Pancreas (tissue), 10 donors: ENCODE results near the gene E2F6. TPM values are rescaled to one million over a fixed set of nuclear protein-coding genes. Genes with fewer than 3 reads are reported as not detected.
A peak's percentile ranks its signal among the peaks of the same experiment; 100 is the strongest.

Experiments used
- ATAC-seq, 4 donors: fragments of 200-7000 bp; cut with Tn5 transposase; one replicate each; pipeline versions ENCODE4 v1.8.0 to v1.9.1; 2020; ENCODE audit warnings: mild to moderate bottlenecking in 4 of 4, moderate library complexity in 4 of 4
- DNase-seq, 6 donors: peaks; one replicate each; pipeline ENCODE4 v3.0.0-alpha.2; 2020
- FAIRE-seq: peaks from 2 replicates; lab custom pipeline; 2012; peaks lifted over from hg19 to GRCh38; lab: Jason Lieb, UNC
- H3K27ac ChIP-seq, 4 donors: fragments of 200-600 bp; sonication (generic); 1 replicate in 3 of 4; 2 replicates in 1 of 4; pipeline versions ENCODE4 v1.5.0 to v1.8.0; 2020
- H3K27me3 ChIP-seq, 4 donors: fragments of 200-600 bp; one replicate each; pipeline ENCODE4 v1.8.0; 2021
- H3K36me3 ChIP-seq, 3 donors: fragments of 200-600 bp; sonication (generic) in 1 of 3; one replicate each; pipeline versions ENCODE4 v1.5.0 to v1.8.0; 2020 to 2021
- H3K4me1 ChIP-seq, 3 donors: fragments of 200-600 bp; one replicate each; pipeline ENCODE4 v1.8.0; 2021
- H3K4me3 ChIP-seq, 4 donors: fragments of 200-600 bp; sonication (generic) in 2 of 4; one replicate each; pipeline versions ENCODE4 v1.5.0 to v1.8.0; 2020 to 2021
- H3K9me3 ChIP-seq, 4 donors: fragments of 200-600 bp; one replicate each; pipeline ENCODE4 v1.8.0; 2021
- CTCF ChIP-seq, 4 donors: fragments of 200-600 bp; sonication (generic) in 3 of 4; IDR thresholded peaks; one replicate each; pipeline versions ENCODE4 v1.5.0 to v1.8.0; 2021; ENCODE audit warnings: antibody characterized with exemption in 4 of 4
- WGBS, 2 donors: extraction: QIAGEN DNeasy Blood & Tissue Kit; methylation state at CpG; one replicate each; pipeline ENCODE4 v1.1.7; 2013; 5-methylcytosine and 5-hydroxymethylcytosine counted together
- intact Hi-C, 3 donors: fragments of 100-400 bp; cut with DNase I; formaldehyde crosslinking; loops; one replicate each; pipeline versions ENCODE4 v1.11.1 to v1.14.2; 2022
- polyA plus RNA-seq, 2 donors: library from polyadenylated mRNA; stranded (reverse); fragments of 200-250 nt; gene quantifications; one replicate each; pipeline ENCODE4 v1.2.3, GENCODE V29; 2013
- total RNA-seq, 6 donors: library from RNA; stranded (reverse); fragmentation: NEBNext Ultra II Directional in 4 of 6; extraction: Animal tissue kit (Norgen Biotek cat#: 25700) in 4 of 6; gene quantifications; one replicate each; pipeline versions ENCODE4 v1.2.1 to v1.2.4, GENCODE V29; 2021 to 2023
- donor health status: healthy with polysubstance abuse.
- donor health status: DM: no; HTN: no; CAD: no; lungs with moderate emphysema.
- donor health status: DM: no; HTN: no; CAD: no.
- donor health status: control.
- donor health status: control.
- donor health status: Bipolar disorder and iron deficiency.
- donor health status: DM: yes; HTN: yes; CAD: no.
- donor health status: DM: no; HTN: no; CAD: no.
- donor health status: DM: no; HTN: no; CAD: no.
- donor health status: DM: yes; HTN: yes; CAD: no.

E2F6 gene
- total and polyA plus RNA-seq, 8 donors, result 3.0 to 9.6 (median 5.0) TPM

GRCh38 chr2:11478899-11479605 is 13.1 kb upstream of the E2F6 start:
- no peak for ATAC-seq
- TF ChIP-seq CTCF (IDR thresholded peaks at IDR 0.05), result no peak
- no peak overlapping the region for H3K27ac ChIP-seq
- no peaks in the 10 kb centered on the region for H3K9me3 ChIP-seq
- H3K27me3 ChIP-seq, result no peaks in the 10 kb centered on the region
- FAIRE-seq, result no peak
- intact Hi-C loops, result loop anchor here in 1 of 3 donors (10.0 kb wide), 1 partner anchor 96 kb away; no protein-coding TSS in a partner anchor
- 71 to 77% methylated on average over 12 of the region's 12 CpGs for WGBS, 2 donors
- DNase-seq, result no peak
- peaks cover 0 to 3% (median 0%) of the 10 kb centered on the region in 3 donors for H3K4me1 ChIP-seq
- no peaks in the 10 kb centered on the region for H3K36me3 ChIP-seq
- H3K4me3 ChIP-seq, result no peak overlapping the region

- peak; percentile 71 to 87 (median 84) for TF ChIP-seq CTCF (IDR thresholded peaks at IDR 0.05)
- Histone ChIP-seq H3K27me3 (no peaks in the 10 kb centered on the region), H3K36me3 (no peaks in the 10 kb centered on the region), H3K27ac (no peak overlapping the region), H3K4me1 (no peaks in the 10 kb centered on the region), H3K9me3 (no peaks in the 10 kb centered on the region), H3K4me3 (no peak overlapping the region)
- FAIRE-seq, result peak; percentile 53
- intact Hi-C loops, result loop anchor here in 2 of 3 donors (2.0 to 10.0 kb wide), 2 partner anchors 97 to 109 kb away; no protein-coding TSS in a partner anchor
- ATAC-seq, result peak; percentile 77 to 89 (median 82)
- peak; percentile 74 to 97 (median 88) for DNase-seq
- 27 to 31% methylated on average over 2 of the region's 2 CpGs for WGBS, 2 donors
Measured at GRCh38 chr2:11477994-11478393, 12.0 kb upstream of the E2F6 start.

- H3K4me1 ChIP-seq, result no peaks in the 10 kb centered on the region
- intact Hi-C loops, result loop anchor here in 2 of 3 donors (5.0 to 10.0 kb wide), 2 partner anchors 101 to 113 kb away; no protein-coding TSS in a partner anchor
- WGBS, 2 donors, result 48 to 64% methylated on average over 10 of the region's 10 CpGs
- no peak overlapping the region for H3K4me3 ChIP-seq
- no peaks in the 10 kb centered on the region for H3K36me3 ChIP-seq
- no peak for DNase-seq
- TF ChIP-seq CTCF (IDR thresholded peaks at IDR 0.05), result no peak
- ATAC-seq, result no peak
- no peak for FAIRE-seq
- H3K27ac ChIP-seq, result no peak overlapping the region
- H3K27me3 ChIP-seq, result no peaks in the 10 kb centered on the region
- no peaks in the 10 kb centered on the region for H3K9me3 ChIP-seq
Measured at GRCh38 chr2:11473659-11474433, 7.9 kb upstream of the E2F6 start.

GRCh38 chr2:11467749-11468148 is 1.8 kb upstream of the E2F6 start:
- intact Hi-C loops, result no loop called here
- Histone ChIP-seq H3K4me1 (peaks cover 0 to 18% (median 18%) of the 10 kb centered on the region in 3 donors), H3K9me3 (no peaks in the 10 kb centered on the region), H3K36me3 (no peaks in the 10 kb centered on the region), H3K27me3 (no peaks in the 10 kb centered on the region), H3K4me3 (no peak overlapping the region), H3K27ac (no peak overlapping the region)
- ATAC-seq (no peak), DNase-seq (no peak), FAIRE-seq (no peak)
- 50 to 55% methylated on average over 6 of the region's 6 CpGs for WGBS, 2 donors
- TF ChIP-seq CTCF (IDR thresholded peaks at IDR 0.05), result no peak
